ENCODE measurements around the gene CSF2RB.

- TF ChIP-seq, protein P1, sequence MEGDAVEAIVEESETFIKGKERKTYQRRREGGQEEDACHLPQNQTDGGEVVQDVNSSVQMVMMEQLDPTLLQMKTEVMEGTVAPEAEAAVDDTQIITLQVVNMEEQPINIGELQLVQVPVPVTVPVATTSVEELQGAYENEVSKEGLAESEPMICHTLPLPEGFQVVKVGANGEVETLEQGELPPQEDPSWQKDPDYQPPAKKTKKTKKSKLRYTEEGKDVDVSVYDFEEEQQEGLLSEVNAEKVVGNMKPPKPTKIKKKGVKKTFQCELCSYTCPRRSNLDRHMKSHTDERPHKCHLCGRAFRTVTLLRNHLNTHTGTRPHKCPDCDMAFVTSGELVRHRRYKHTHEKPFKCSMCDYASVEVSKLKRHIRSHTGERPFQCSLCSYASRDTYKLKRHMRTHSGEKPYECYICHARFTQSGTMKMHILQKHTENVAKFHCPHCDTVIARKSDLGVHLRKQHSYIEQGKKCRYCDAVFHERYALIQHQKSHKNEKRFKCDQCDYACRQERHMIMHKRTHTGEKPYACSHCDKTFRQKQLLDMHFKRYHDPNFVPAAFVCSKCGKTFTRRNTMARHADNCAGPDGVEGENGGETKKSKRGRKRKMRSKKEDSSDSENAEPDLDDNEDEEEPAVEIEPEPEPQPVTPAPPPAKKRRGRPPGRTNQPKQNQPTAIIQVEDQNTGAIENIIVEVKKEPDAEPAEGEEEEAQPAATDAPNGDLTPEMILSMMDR (IDR thresholded peaks at IDR 0.05): no peak
- TF ChIP-seq POLR2A (IDR thresholded peaks at IDR 0.05): no peak
These were observed 9.3 kb downstream of the CSF2RB start for GRCh38 chr22:36922711-36923110.
